K562 (cell line): ENCODE measurements around the gene TSR3. TPM values are rescaled to one million over a fixed set of nuclear protein-coding genes. Genes with fewer than 3 reads are reported as not detected.

Experiments used
- ATAC-seq: fragments of 200-7000 bp; cut with Tn5 transposase; 3 replicates; pipeline ENCODE4 v1.9.1; 2020; ENCODE audit warnings: moderate library complexity
- BruUV-seq: library from RNA; stranded (reverse); fragments of 400-500 nt; replicated peaks from 2 replicates; lab custom pipeline; 2021; lab: Mats Ljungman, UMichigan
- CTCF ChIA-PET: fragments of 300-600 bp; formaldehyde crosslinking; extraction: SDS; loops from one replicate; lab custom pipeline; 2021; ENCODE audit warnings: low intra/inter-chr PET ratio; lab: Yijun Ruan, JAX
- POLR2A ChIA-PET: fragments of 300-600, 350-650 bp; sonication (Branson Sonifier 250); formaldehyde crosslinking; extraction: SDS; loops from one replicate; lab custom pipeline; 2021; ENCODE audit warnings: antibody characterized with exemption, inconsistent platforms; lab: Yijun Ruan, JAX
- DNase-seq, 4 experiments: peaks; one replicate each; pipeline versions ENCODE4 v3.0.0 to v3.0.0-alpha.2; 2011 to 2018; ENCODE audit warnings: low spot score in 3 of 4, mixed read lengths in 3 of 4; ENCODE audit errors: extremely low read depth in 1 of 4
- FAIRE-seq: peaks from 2 replicates; lab custom pipeline; 2011; peaks lifted over from hg19 to GRCh38; lab: Jason Lieb, UNC
- H2AFZ ChIP-seq: 2 replicates; pipeline ENCODE4 v1.6.0; 2011; ENCODE audit warnings: low read depth, low read length, control low read depth, inconsistent platforms
- H3K27ac ChIP-seq: fragments of 200-600 bp; 3 replicates; pipeline ENCODE4 v1.8.0; 2011; ENCODE audit warnings: low read depth, mild to moderate bottlenecking, control low read depth, inconsistent platforms, low read length, moderate library complexity, mixed read lengths; ENCODE audit errors: extremely low read depth
- H3K27me3 ChIP-seq, 2 experiments: fragments of 300-600 bp in 1 of 2; 2 replicates in 1 of 2; 3 replicates in 1 of 2; pipeline versions ENCODE4 v1.6.0 to v1.8.0; 2011; ENCODE audit warnings: inconsistent platforms in 2 of 2, low read length in 2 of 2, mild to moderate bottlenecking in 1 of 2, mixed read lengths in 1 of 2, moderate library complexity in 1 of 2; ENCODE audit not compliant: control insufficient read depth in 2 of 2, insufficient read depth in 2 of 2
- H3K36me3 ChIP-seq: fragments of 300-600 bp; 3 replicates; pipeline ENCODE4 v1.8.0; 2011; ENCODE audit warnings: mild to moderate bottlenecking, low read length, inconsistent platforms; ENCODE audit not compliant: control insufficient read depth, insufficient read depth
- H3K4me1 ChIP-seq, 2 experiments: fragments of 200-600 bp in 1 of 2; replicated peaks in 1 of 2; 2 replicates in 1 of 2; 3 replicates in 1 of 2; pipeline versions ENCODE4 v1.5.1 to v1.8.0; 2011; ENCODE audit warnings: inconsistent platforms in 2 of 2, low read length in 2 of 2, mild to moderate bottlenecking in 1 of 2, mixed read lengths in 1 of 2, moderate library complexity in 1 of 2; ENCODE audit not compliant: control insufficient read depth in 2 of 2, insufficient read depth in 2 of 2
- H3K4me2 ChIP-seq: 2 replicates; pipeline ENCODE4 v1.6.1; 2011; ENCODE audit warnings: low read length, control low read depth, inconsistent platforms, mixed read lengths; ENCODE audit not compliant: insufficient read depth
- H3K4me3 ChIP-seq: fragments of 200-600 bp; sonication (generic), shearing (Covaris generic); 2 replicates; pipeline ENCODE4 v1.5.1; 2016; ENCODE audit warnings: control low read depth, inconsistent platforms
- H3K79me2 ChIP-seq: fragments of 200-600 bp; 3 replicates; pipeline ENCODE4 v1.8.0; 2011; ENCODE audit warnings: low read length, inconsistent platforms; ENCODE audit not compliant: control insufficient read depth, insufficient read depth
- H3K9ac ChIP-seq, 2 experiments: 2 replicates each; pipeline versions ENCODE4 v1.6.0 to v1.6.1; 2011; ENCODE audit warnings: low read depth in 2 of 2, low read length in 2 of 2, control low read depth in 1 of 2, inconsistent platforms in 1 of 2, mild to moderate bottlenecking in 1 of 2, mixed read lengths in 1 of 2; ENCODE audit not compliant: insufficient read depth in 1 of 2
- H3K9me1 ChIP-seq: one replicate; pipeline ENCODE4 v1.6.0; 2011; ENCODE audit warnings: inconsistent platforms, mild to moderate bottlenecking, low read length, moderate library complexity; ENCODE audit not compliant: control insufficient read depth, insufficient read depth
- H3K9me3 ChIP-seq: replicated peaks from 2 replicates; pipeline ENCODE4 v1.5.1; 2011; ENCODE audit warnings: low read depth, low read length, inconsistent platforms; ENCODE audit not compliant: control insufficient read depth, insufficient read depth
- H4K20me1 ChIP-seq: replicated peaks from 2 replicates; pipeline ENCODE4 v1.6.1; 2011; ENCODE audit warnings: low read length, inconsistent platforms, mixed read lengths; ENCODE audit not compliant: control insufficient read depth, insufficient read depth
- C11orf30 ChIP-seq: fragments of 450-650 bp; IDR thresholded peaks from 2 replicates; pipeline ENCODE4 v1.6.1; 2016; ENCODE audit warnings: low read depth, mild to moderate bottlenecking
- MIER1 ChIP-seq: fragments of 450-650 bp; IDR thresholded peaks from 2 replicates; pipeline ENCODE4 v1.6.1; 2016; ENCODE audit warnings: antibody characterized with exemption, mild to moderate bottlenecking, low read depth
- NR1H2 ChIP-seq: sonication (generic); formaldehyde crosslinking; IDR thresholded peaks from 2 replicates; pipeline ENCODE4 v1.4.0; 2020; ENCODE audit warnings: mild to moderate bottlenecking, missing genetic modification reagents
- POLR2G ChIP-seq: fragments of 200-400 bp; formaldehyde crosslinking; IDR thresholded peaks from 2 replicates; pipeline ENCODE4 v1.6.1; 2017; ENCODE audit warnings: low read depth, mild to moderate bottlenecking, antibody characterized with exemption, low read length, moderate library complexity
- RBFOX2 ChIP-seq: fragments of 200-400 bp; formaldehyde crosslinking; IDR thresholded peaks from 2 replicates; pipeline ENCODE4 v1.6.1; 2017; ENCODE audit warnings: low read depth, mild to moderate bottlenecking, low read length, moderate library complexity
- WGBS: fragments of 100-300 bp; shearing (Covaris generic); methylation state at CpG from one replicate; pipeline ENCODE4 v1.1.6; 2016; ENCODE audit warnings: low coverage, mixed read lengths; ENCODE audit not compliant: insufficient coverage; ENCODE audit errors: missing lambda C conversion rate; 5-methylcytosine and 5-hydroxymethylcytosine counted together
- in situ Hi-C: fragments of 300-500 bp; cut with MboI; formaldehyde crosslinking; loops from 4 replicates; pipeline ENCODE4 v1.15.0; 2018; ENCODE audit warnings: inconsistent platforms, mixed read lengths
- intact Hi-C: fragments of 100-400 bp; cut with micrococcal nuclease; formaldehyde crosslinking; loops from 2 replicates; pipeline ENCODE4 v1.14.2; 2022
- polyA plus RNA-seq, 8 experiments: library from polyadenylated mRNA; depleted of rRNA in 4 of 8; stranded (reverse) in 5 of 8; unstranded in 3 of 8; fragments of >200 nt; fragmentation: Nextera tagmentation in 2 of 8; fragmentation: Illumina TruSeq in 1 of 8; extraction: Ambion mirVana in 2 of 8; extraction: Trizol in 1 of 8; gene quantifications; 2 replicates each; pipeline versions ENCODE4 v1.2.1 to v1.2.3, GENCODE V29; 2011 to 2014; ENCODE audit warnings: inconsistent platforms in 1 of 8, missing spikeins in 1 of 8
- total RNA-seq, 7 experiments: library from RNA; depleted of rRNA in 6 of 7; stranded (reverse); fragments of >200 nt in 6 of 7; fragmentation: Illumina TruSeq in 2 of 7; extraction: Trizol in 2 of 7; gene quantifications; 2 replicates each; pipeline versions ENCODE4 v1.2.1 to v1.2.3, GENCODE V29; 2011 to 2021; ENCODE audit warnings: low replicate concordance in 1 of 7

The TSR3 gene
- total and polyA plus RNA-seq, 9 of the 15 experiments (the other 6 are each of a cell fraction or from before 2014, with no cell fraction given): 1.5 to 74.8 (median 16.5) TPM

DNA sequence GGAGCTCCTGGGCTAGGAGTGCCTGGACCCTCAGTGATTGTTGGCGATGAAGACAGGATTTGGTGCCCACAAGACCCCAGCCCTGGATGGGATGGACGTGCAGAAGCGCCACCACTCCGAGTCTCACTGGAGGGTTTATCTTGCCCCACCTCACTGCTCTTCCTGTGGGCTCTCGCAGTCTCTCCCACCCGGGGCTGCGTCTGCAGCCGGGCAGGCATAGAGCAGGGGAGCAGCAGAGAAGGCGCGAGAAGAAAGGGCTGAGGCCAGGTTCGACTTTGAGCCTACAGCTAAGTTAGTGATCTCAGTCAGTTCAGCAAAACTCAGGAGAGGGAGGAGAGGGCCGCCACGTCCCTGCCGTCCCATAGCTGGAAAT is 35.7 kb downstream of the TSR3 start (continued):
- TF ChIP-seq NR1H2 (CRISPR knock-in tag) (no peak), MIER1 (no peak)

DNA sequence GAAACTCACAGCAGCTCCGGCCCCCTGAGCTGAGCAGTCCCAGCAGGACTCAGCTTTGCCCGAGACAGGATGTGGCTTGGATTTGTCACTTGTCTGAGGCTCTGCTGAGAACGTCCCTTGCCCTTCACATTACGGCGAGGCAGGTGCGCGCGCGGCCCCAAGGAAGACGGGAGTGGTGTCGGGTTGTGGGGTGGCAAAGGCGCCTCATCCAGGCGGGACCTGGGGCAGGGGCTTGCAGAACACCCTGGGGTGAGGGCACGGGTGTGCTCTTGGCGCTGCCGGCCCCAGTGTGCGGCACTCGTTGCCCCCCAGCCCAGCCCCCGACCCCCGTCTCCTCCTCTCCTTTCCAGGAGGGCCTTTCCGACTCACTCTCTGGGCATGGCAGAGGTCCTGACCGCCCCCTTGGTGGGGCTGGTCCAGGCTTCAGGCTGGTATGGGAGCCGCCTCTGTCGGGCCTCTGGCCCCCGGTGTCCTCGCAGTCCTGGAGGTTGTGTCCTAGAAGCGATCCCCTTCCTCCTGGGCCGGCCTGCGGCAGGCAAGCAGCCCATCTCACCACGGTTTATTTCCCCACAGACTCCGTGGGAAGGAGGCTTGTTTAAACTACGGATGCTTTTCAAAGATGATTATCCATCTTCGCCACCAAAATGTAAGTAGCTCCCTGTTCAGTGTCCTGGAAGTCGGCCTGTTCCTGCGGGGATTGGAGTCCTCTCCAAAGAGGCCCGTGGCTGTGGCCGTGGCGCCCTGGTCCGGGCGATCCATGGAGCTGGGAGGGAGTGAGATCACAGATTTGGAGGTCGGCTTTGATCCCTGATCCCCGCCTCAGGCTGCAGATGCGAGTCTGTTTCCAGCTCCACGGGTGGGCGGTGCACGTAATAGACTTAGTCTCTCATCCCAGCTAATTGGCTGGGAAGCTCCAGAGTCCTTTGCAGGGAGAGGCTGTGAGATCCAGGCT is 36.3 kb downstream of the TSR3 start:
- no peak overlapping the region for H2AFZ ChIP-seq
- H3K9ac ChIP-seq: peak overlapping the region in 1 of 2 experiments; percentile 58; a peak in 1 of 4 replicates
- intact Hi-C loops (no loop called here), in situ Hi-C loops (no loop called here)
- H3K4me2 ChIP-seq: no peak overlapping the region
- H3K79me2 ChIP-seq: peaks cover 58% of the 10 kb centered on the region
- 91% methylated on average over 26 of the region's 46 CpGs for WGBS
- no peaks in the 10 kb centered on the region for H3K27me3 ChIP-seq
- ATAC-seq (no peak), DNase-seq (no peak), FAIRE-seq (no peak)
- H3K9me1 ChIP-seq: peaks cover 22% of the 10 kb centered on the region
- no peak overlapping the region for H3K27ac ChIP-seq
- no peaks in the 10 kb centered on the region for H3K9me3 ChIP-seq
- peaks cover 99% of the 10 kb centered on the region for H3K36me3 ChIP-seq
- no peak overlapping the region for H3K4me3 ChIP-seq
- POLR2A ChIA-PET: interaction anchor here (0.7 to 2.4 kb wide), 5 partner anchors 10 to 25 kb away, joined by 3 to 15 read pairs (median 7); no protein-coding TSS in a partner anchor
- CTCF ChIA-PET: no interaction called here
- TF ChIP-seq RBFOX2: peak; percentile 41; the same call in 1 of the 2 replicates
- peak; percentile 8; the same call in 1 of the 2 replicates for TF ChIP-seq POLR2G
- TF ChIP-seq C11orf30: no peak
- peaks cover 12 to 44% of the 10 kb centered on the region in 2 experiments for H3K4me1 ChIP-seq
- no TSS peak for BruUV-seq
- peaks cover 45% of the 10 kb centered on the region for H4K20me1 ChIP-seq
